Calu3 (cell line): ENCODE results near the gene GPD1. TPM values are rescaled to one million over a fixed set of nuclear protein-coding genes. Genes with fewer than 3 reads are reported as not detected.
"Not testable (repeated sequence)": the region's sequence is repeated elsewhere in the genome, so short reads cannot be mapped to it uniquely, and the experiment has no call there.

Experiments
- BruUV-seq: library from RNA; stranded (reverse); fragments of 400-500 nt; replicated peaks from 2 replicates; lab custom pipeline; 2021; lab: Mats Ljungman, UMichigan
- CTCF ChIA-PET: fragments of 300-600 bp; sonication (Branson Sonifier 250); formaldehyde crosslinking; loops from one replicate; lab custom pipeline; 2022; ENCODE audit warnings: antibody characterized with exemption; lab: Charles Lee
- DNase-seq: peaks from one replicate; pipeline ENCODE4 v3.0.0; 2022
- H3K27ac Mint-ChIP-seq: one replicate; pipeline ENCODE4 v1.8.0; 2022; ENCODE audit warnings: mixed read lengths; ENCODE audit not compliant: unreplicated experiment
- H3K27me3 Mint-ChIP-seq: one replicate; pipeline ENCODE4 v1.8.0; 2022; ENCODE audit warnings: mixed read lengths; ENCODE audit not compliant: unreplicated experiment
- H3K36me3 Mint-ChIP-seq: one replicate; pipeline ENCODE4 v1.8.0; 2022; ENCODE audit warnings: mild to moderate bottlenecking, moderate library complexity, mixed read lengths; ENCODE audit not compliant: insufficient read depth, unreplicated experiment
- H3K4me1 Mint-ChIP-seq: one replicate; pipeline ENCODE4 v1.8.0; 2022; ENCODE audit warnings: mild to moderate bottlenecking, low read depth, mixed read lengths; ENCODE audit not compliant: unreplicated experiment
- H3K4me3 Mint-ChIP-seq: one replicate; pipeline ENCODE4 v1.8.0; 2022; ENCODE audit warnings: mild to moderate bottlenecking, low read depth, moderate library complexity, mixed read lengths; ENCODE audit not compliant: unreplicated experiment
- H3K9me3 Mint-ChIP-seq: one replicate; pipeline ENCODE4 v1.8.0; 2022; ENCODE audit warnings: low read depth, mixed read lengths; ENCODE audit not compliant: unreplicated experiment
- CTCF ChIP-seq: fragments of 200-600 bp; IDR thresholded peaks from one replicate; pipeline ENCODE4 v1.8.0; 2022; ENCODE audit warnings: antibody characterized with exemption; ENCODE audit not compliant: unreplicated experiment
- intact Hi-C: fragments of 100-400 bp; cut with micrococcal nuclease; formaldehyde crosslinking; loops from one replicate; pipeline ENCODE4 v1.10.0; 2022; ENCODE audit not compliant: unreplicated experiment
- total RNA-seq: library from RNA; stranded (reverse); gene quantifications from 2 replicates; pipeline ENCODE4 v1.2.3, GENCODE V29; 2022

Gene GPD1
- total RNA-seq, 1 experiment from 2014 or later: 0.21 TPM

DNA sequence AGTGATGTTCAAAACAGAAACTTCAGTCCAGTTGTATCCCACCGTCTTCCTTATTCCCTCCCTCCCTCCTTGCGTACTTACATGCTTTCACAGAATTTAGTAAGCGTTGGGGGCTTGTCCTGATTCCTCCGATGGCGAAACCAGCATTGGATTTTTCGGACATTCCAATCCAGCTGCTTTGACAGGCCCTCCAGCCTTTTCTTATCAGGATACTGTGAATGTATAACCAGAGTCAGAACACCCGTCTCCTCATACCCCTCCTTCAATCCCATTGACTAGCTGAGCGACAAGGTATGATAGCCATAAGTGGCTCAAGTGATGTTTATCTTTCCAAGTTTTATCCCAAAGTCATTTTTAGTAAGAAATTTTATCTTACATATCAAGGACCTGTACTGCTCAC is 39.2 kb downstream of the GPD1 start:
- Mint-ChIP-seq H3K4me1 (no peaks in the 10 kb centered on the region), H3K4me3 (no peak overlapping the region), H3K27ac (no peak overlapping the region), H3K9me3 (no peaks in the 10 kb centered on the region), H3K36me3 (no peaks in the 10 kb centered on the region), H3K27me3 (no peaks in the 10 kb centered on the region)
- intact Hi-C loops: no loop called here
- BruUV-seq: no TSS peak
- no peak for TF ChIP-seq CTCF
- DNase-seq: no peak
- CTCF ChIA-PET: no interaction called here

DNA sequence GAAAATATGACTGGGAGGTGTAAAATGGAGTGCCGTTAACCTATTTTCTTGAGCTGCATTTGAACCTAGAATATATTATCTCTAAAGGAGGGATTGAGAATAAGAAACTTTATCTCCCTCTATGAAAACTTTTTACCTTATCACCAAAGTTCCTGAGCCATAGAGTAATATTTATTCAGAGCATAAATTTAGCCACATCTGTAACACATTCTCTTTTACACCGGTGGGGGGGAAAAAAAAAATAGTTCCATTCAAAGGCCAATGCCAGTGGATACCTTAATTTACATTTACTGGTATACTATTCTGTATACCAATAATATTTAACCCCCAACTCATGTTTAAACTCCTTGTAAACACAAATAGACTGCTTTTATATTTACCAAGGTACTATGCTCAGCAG is 41.6 kb downstream of the GPD1 start:
- Mint-ChIP-seq H3K27me3 (no peaks in the 10 kb centered on the region), H3K27ac (no peak overlapping the region), H3K9me3 (no peaks in the 10 kb centered on the region), H3K4me1 (no peaks in the 10 kb centered on the region), H3K4me3 (no peak overlapping the region), H3K36me3 (no peaks in the 10 kb centered on the region)
- intact Hi-C loops: no loop called here
- CTCF ChIA-PET: no interaction called here
- TF ChIP-seq CTCF: no peak
- no TSS peak for BruUV-seq
- no peak for DNase-seq

DNA sequence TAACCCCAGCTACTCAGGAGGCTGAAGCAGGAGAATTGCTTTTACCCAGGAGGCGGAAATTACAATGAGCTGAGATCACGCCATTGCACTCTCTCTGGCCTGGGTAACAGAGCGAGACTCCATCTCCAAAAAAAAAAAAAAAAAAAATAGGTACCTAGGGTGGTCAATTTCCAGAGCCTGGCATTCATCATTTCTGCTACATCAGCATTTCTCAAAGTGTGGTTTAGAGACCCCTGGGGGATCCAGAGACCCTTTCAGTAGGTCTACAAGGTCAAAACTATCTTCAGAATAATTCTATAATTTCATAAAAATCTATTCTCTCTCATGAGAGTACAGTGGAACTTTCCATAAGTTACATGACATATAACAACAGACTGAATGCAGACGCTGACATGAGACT is 43.5 kb downstream of the GPD1 start:
- DNase-seq: no peak
- Mint-ChIP-seq H3K27ac (no peak overlapping the region), H3K4me3 (no peak overlapping the region), H3K9me3 (no peaks in the 10 kb centered on the region), H3K27me3 (no peaks in the 10 kb centered on the region), H3K36me3 (no peaks in the 10 kb centered on the region), H3K4me1 (peaks cover 5% of the 10 kb centered on the region)
- no peak for TF ChIP-seq CTCF
- intact Hi-C loops: no loop called here
- BruUV-seq: no TSS peak
- CTCF ChIA-PET: no interaction called here

- CTCF ChIA-PET, H3K27ac Mint-ChIP-seq, H3K4me3 Mint-ChIP-seq, H3K4me1 Mint-ChIP-seq, BruUV-seq, DNase-seq, H3K9me3 Mint-ChIP-seq, intact Hi-C loops, H3K36me3 Mint-ChIP-seq, H3K27me3 Mint-ChIP-seq: not testable (repeated sequence)
Measured at GRCh38 chr12:50148011-50148410, 44.2 kb downstream of the GPD1 start.

DNA sequence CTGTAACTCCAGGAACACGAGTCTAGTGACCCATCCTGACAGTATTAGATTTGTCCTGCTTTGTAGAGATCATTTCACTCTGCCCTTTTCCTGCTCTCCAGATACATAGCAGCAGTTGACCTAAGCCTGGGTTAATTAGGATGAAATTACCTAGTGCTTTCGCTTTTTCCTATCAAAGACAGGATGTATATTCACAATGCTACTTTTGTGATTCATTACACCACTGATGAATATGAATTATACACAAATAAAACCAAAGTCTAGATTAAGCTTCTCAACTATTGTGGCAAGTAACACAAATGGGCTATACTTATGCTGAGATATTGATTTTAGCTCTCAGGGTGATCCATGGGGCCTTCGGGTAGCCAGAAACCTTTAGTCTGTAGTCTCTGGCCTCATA is 45.5 kb downstream of the GPD1 start:
- Mint-ChIP-seq H3K36me3 (no peaks in the 10 kb centered on the region), H3K27me3 (no peaks in the 10 kb centered on the region), H3K9me3 (no peaks in the 10 kb centered on the region), H3K4me1 (peaks cover 5% of the 10 kb centered on the region), H3K27ac (no peak overlapping the region), H3K4me3 (no peak overlapping the region)
- intact Hi-C loops: no loop called here
- CTCF ChIA-PET: interaction anchor here (0.7 kb wide), 1 partner anchor 10 kb away, joined by 3 read pairs; no protein-coding TSS in a partner anchor
- no peak for DNase-seq
- no TSS peak for BruUV-seq
- no peak for TF ChIP-seq CTCF
